Tibial nerve (tissue), 4 donors: ENCODE results near the gene CELF1.

Source experiments
- CTCF ChIP-seq, 5 experiments: fragments of 200-600 bp in 3 of 5; fragments of 450-650 bp in 2 of 5; sonication (generic) in 3 of 5; IDR thresholded peaks; one replicate each; pipeline ENCODE4 v1.5.1; 2016 to 2019; ENCODE audit warnings: antibody characterized with exemption in 5 of 5, mild to moderate bottlenecking in 3 of 5, moderate library complexity in 2 of 5
- EP300 ChIP-seq, 2 donors: sonication (generic); formaldehyde crosslinking; IDR thresholded peaks; one replicate each; pipeline ENCODE4 v1.6.1; 2017; ENCODE audit warnings: antibody characterized with exemption in 2 of 2, mild to moderate bottlenecking in 1 of 2

GRCh38 chr11:47506795-47507562 lies 46.0 kb downstream of the CELF1 start:
- no peak for TF ChIP-seq EP300 (IDR thresholded peaks at IDR 0.05)
- TF ChIP-seq CTCF (IDR thresholded peaks at IDR 0.05) = no peak
